Measurements from ENCODE around the gene SFXN1. TPM values are rescaled to one million over a fixed set of nuclear protein-coding genes. Genes with fewer than 3 reads are reported as not detected.

Gene SFXN1
- polyA plus RNA-seq, 3 donors = 5.8 to 10.3 (median 8.3) TPM

DNA sequence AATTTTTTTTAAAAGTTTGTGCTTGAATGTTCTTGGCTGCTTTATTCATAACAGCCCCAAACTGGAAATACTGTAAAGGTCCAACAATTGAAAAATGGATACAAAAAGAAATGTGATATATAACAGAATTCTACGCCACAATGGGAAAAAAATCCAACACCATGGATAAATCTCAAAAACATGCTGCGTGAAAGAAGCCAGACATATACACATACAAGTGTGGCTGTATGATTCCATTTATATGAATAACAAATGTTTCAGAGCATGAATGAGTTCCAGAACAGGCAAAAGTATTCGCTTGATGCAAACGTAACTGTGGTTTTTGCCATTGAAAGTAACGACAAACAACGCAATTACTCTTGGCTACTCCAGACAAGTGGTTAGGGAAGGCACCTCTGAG, 7.2 kb upstream of the SFXN1 start:
- H4K20me1 ChIP-seq (ENCODE audit: insufficient read depth, low read length) = no peaks in the 10 kb centered on the region
- H3K4me3 Mint-ChIP-seq = no peak overlapping the region
- H3K4me1 ChIP-seq (ENCODE audit: control insufficient read depth in 1 of 2, insufficient read depth in 2 of 2, low read length in 2 of 2) = no peaks in the 10 kb centered on the region

DNA sequence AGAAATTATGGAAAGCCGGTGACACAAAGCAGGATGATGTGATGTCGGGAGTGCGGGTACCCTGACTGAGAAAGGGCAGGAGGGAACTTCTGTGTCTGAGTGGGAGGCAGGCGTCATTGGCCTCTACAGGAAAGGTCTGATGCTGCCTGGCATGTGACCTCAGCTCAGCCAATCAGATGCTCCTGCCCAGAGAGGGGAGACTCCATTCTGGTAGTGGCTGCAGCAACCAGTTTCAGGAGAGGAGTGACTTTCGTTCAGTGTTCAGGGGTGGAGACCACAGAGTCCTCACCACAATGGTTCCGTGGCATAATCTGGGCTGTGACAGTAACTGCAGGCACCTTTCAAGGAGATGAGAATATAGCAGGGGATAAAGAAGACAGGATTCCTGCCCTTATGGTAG, 6.7 kb upstream of the SFXN1 start:
- H3K9me3 ChIP-seq (replicated peaks in 1 of 2; ENCODE audit: control insufficient read depth in 1 of 2, insufficient read depth in 1 of 2, low read length in 2 of 2) = no peaks in the 10 kb centered on the region
- intact Hi-C loops (cut with micrococcal nuclease) = no loop called here

More for the DNA sequence above, 7.2 kb upstream of the SFXN1 start:
- Histone ChIP-seq H3K36me3 (replicated peaks in 1 of 2; ENCODE audit: control insufficient read depth in 1 of 2, insufficient read depth in 2 of 2, low read length in 2 of 2) (no peaks in the 10 kb centered on the region), H3K27ac (ENCODE audit: low read depth in 1 of 2, low read length in 2 of 2) (no peak overlapping the region), H3K9me3 (replicated peaks in 1 of 2; ENCODE audit: control insufficient read depth in 1 of 2, insufficient read depth in 1 of 2, low read length in 2 of 2) (no peaks in the 10 kb centered on the region), H2AFZ (ENCODE audit: insufficient read depth, low read depth, low read length, poor library complexity, severe bottlenecking) (no peak overlapping the region), H3K4me3 (replicated peaks in 1 of 3; ENCODE audit: low read depth in 2 of 3, low read length in 3 of 3) (no peak overlapping the region), H3K27me3 (ENCODE audit: control insufficient read depth in 2 of 2, insufficient read depth in 2 of 2, low read length in 2 of 2) (peaks cover 8 to 9% of the 10 kb centered on the region in 2 donors), H3K9ac (ENCODE audit: insufficient read depth, low read length, poor library complexity, severe bottlenecking) (no peak overlapping the region), H3K79me2 (ENCODE audit: insufficient read depth, low read length) (no peaks in the 10 kb centered on the region), H3K4me2 (replicated peaks; ENCODE audit: extremely low read depth, low read length, poor library complexity, severe bottlenecking) (no peak overlapping the region)
- TF ChIP-seq, protein P1, sequence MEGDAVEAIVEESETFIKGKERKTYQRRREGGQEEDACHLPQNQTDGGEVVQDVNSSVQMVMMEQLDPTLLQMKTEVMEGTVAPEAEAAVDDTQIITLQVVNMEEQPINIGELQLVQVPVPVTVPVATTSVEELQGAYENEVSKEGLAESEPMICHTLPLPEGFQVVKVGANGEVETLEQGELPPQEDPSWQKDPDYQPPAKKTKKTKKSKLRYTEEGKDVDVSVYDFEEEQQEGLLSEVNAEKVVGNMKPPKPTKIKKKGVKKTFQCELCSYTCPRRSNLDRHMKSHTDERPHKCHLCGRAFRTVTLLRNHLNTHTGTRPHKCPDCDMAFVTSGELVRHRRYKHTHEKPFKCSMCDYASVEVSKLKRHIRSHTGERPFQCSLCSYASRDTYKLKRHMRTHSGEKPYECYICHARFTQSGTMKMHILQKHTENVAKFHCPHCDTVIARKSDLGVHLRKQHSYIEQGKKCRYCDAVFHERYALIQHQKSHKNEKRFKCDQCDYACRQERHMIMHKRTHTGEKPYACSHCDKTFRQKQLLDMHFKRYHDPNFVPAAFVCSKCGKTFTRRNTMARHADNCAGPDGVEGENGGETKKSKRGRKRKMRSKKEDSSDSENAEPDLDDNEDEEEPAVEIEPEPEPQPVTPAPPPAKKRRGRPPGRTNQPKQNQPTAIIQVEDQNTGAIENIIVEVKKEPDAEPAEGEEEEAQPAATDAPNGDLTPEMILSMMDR (IDR thresholded peaks at IDR 0.05) = no peak
- WGBS (ENCODE audit: insufficient coverage) = 100% methylated on average over 4 of the region's 6 CpGs
- Mint-ChIP-seq H3K4me1 (peaks cover 2% of the 10 kb centered on the region), H3K27me3 (ENCODE audit: low read depth in 3 of 3) (peaks cover 22 to 34% (median 32%) of the 10 kb centered on the region in 3 donors), H3K36me3 (no peaks in the 10 kb centered on the region), H3K27ac (no peak overlapping the region), H3K9me3 (peaks cover 0 to 3% (median 0%) of the 10 kb centered on the region in 7 donors)
- intact Hi-C loops (cut with micrococcal nuclease) = no loop called here
- DNase-seq = no peak

More for the DNA sequence above, 6.7 kb upstream of the SFXN1 start:
- Histone ChIP-seq H3K27me3 (ENCODE audit: control insufficient read depth in 2 of 2, insufficient read depth in 2 of 2, low read length in 2 of 2) (peaks cover 8 to 10% of the 10 kb centered on the region in 2 donors), H3K27ac (ENCODE audit: low read depth in 1 of 2, low read length in 2 of 2) (no peak overlapping the region), H3K4me2 (replicated peaks; ENCODE audit: extremely low read depth, low read length, poor library complexity, severe bottlenecking) (no peak overlapping the region), H3K4me3 (replicated peaks in 1 of 3; ENCODE audit: low read depth in 2 of 3, low read length in 3 of 3) (no peak overlapping the region), H3K79me2 (ENCODE audit: insufficient read depth, low read length) (no peaks in the 10 kb centered on the region), H3K4me1 (ENCODE audit: control insufficient read depth in 1 of 2, insufficient read depth in 2 of 2, low read length in 2 of 2) (no peaks in the 10 kb centered on the region), H3K36me3 (replicated peaks in 1 of 2; ENCODE audit: control insufficient read depth in 1 of 2, insufficient read depth in 2 of 2, low read length in 2 of 2) (no peaks in the 10 kb centered on the region), H4K20me1 (ENCODE audit: insufficient read depth, low read length) (no peaks in the 10 kb centered on the region), H3K9ac (ENCODE audit: insufficient read depth, low read length, poor library complexity, severe bottlenecking) (no peak overlapping the region), H2AFZ (ENCODE audit: insufficient read depth, low read depth, low read length, poor library complexity, severe bottlenecking) (no peak overlapping the region)
- H3K36me3 Mint-ChIP-seq = no peaks in the 10 kb centered on the region
- H3K9me3 Mint-ChIP-seq = peaks cover 0 to 3% (median 0%) of the 10 kb centered on the region in 7 donors
- TF ChIP-seq, protein P1 (IDR thresholded peaks at IDR 0.05) = no peak
- peak overlapping the region in 1 of 2 donors; percentile 18 for H3K4me3 Mint-ChIP-seq
- H3K4me1 Mint-ChIP-seq = peaks cover 2% of the 10 kb centered on the region
- WGBS (ENCODE audit: insufficient coverage) = 74% methylated on average over 5 of the region's 6 CpGs
- H3K27me3 Mint-ChIP-seq (ENCODE audit: low read depth in 3 of 3) = peaks cover 19 to 36% (median 33%) of the 10 kb centered on the region in 3 donors
- DNase-seq = no peak
- no peak overlapping the region for H3K27ac Mint-ChIP-seq

Data from CD14-positive monocyte (primary cell).